ENCODE data around the gene CD3D.
"Not testable (repeated sequence)": the region's sequence is repeated elsewhere in the genome, so short reads cannot be mapped to it uniquely, and the experiment has no call there.

The CD3D gene

GRCh38 chr11:118310781-118311485, 31.6 kb downstream of the CD3D start:
- in situ Hi-C loops (cut with HindIII; ENCODE audit: low pct_ligation_motif_present, low pct_unique_long_range_greater_than_20kb, low sequenced_read_pairs): no loop called here
- DNase-seq: no peak

DNA sequence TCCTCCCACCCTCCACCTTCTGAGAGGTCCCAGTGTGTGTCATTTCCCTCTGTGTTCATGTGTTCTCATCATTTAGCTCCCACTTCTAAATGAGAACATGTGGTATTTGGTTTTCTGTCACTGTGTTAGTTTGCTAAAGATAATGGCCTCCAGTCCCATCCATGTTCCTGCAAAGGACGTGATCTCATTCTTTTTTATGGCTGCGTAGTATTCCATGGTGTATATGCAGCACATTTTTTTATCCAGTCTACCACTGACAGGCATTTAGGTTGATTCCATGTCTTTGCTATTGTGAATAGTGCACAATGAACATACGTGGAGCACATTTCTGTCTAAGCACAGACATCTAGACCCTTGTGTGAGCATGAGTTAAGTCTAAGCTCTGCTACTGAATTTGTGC, 32.2 kb downstream of the CD3D start:
- DNase-seq: no peak
- in situ Hi-C loops (cut with HindIII; ENCODE audit: low pct_ligation_motif_present, low pct_unique_long_range_greater_than_20kb, low sequenced_read_pairs): no loop called here

DNA sequence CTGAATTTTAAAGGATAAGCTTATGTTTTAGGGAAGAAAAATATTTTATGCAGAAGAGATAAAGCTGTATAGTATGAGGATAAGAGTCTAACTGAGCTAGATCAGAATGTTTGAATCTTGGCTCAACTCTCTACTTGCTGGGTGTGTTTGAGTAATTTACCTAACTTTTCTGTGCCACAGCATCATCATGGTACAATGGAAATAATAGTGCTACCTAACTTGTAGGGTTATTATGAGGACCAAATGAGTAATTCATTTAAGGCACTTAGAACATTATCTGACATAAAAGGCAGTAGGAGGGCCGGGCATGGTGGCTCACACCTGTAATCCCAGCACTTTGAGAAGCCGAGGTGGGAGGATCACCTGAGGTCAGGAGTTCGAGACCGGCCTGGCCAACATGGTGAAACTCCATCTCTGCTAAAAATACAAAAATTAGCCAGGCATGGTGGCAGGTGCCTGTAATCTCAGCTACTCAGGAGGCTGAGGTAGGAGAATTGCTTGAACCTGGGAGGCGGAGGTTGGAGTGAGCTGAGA, 33.4 kb downstream of the CD3D start:
- in situ Hi-C loops (cut with HindIII; ENCODE audit: low pct_ligation_motif_present, low pct_unique_long_range_greater_than_20kb, low sequenced_read_pairs); DNase-seq: not testable (repeated sequence)

DNA sequence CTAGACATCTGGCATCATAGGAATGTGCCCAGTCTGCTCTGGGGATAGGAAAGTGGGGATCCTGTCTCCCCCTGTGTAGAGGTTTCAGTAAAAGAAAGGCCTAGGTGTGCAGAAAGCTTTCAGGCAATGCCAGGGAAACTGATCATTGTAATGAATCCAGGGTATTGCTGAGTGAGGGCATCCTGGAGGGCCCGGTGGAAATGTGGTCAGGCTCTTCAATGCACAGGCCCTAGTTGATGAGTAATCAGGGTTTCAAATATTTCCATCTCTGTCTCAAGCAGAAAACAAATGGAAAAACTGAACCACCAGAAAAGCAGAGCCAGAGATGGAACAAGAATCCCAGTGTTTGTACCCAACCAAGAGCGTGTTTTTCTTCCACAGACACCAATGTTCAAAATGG, 35.9 kb downstream of the CD3D start:
- in situ Hi-C loops (cut with HindIII; ENCODE audit: low pct_ligation_motif_present, low pct_unique_long_range_greater_than_20kb, low sequenced_read_pairs): no loop called here
- no peak for DNase-seq

GRCh38 chr11:118305726-118306125, 36.8 kb downstream of the CD3D start:
- in situ Hi-C loops (cut with HindIII; ENCODE audit: low pct_ligation_motif_present, low pct_unique_long_range_greater_than_20kb, low sequenced_read_pairs): no loop called here
- no peak for DNase-seq

GRCh38 chr11:118304568-118305248, 37.8 kb downstream of the CD3D start, which contains the start of gene CD3E:
Gene CD3E (plus strand): TSS chr11:118304730. CDS start chr11:118304953, 223 bp downstream.
- no peak for DNase-seq
- in situ Hi-C loops (cut with HindIII; ENCODE audit: low pct_ligation_motif_present, low pct_unique_long_range_greater_than_20kb, low sequenced_read_pairs): no loop called here

GRCh38 chr11:118304227-118304567, 38.3 kb downstream of the CD3D start:
- no peak for DNase-seq
- in situ Hi-C loops (cut with HindIII; ENCODE audit: low pct_ligation_motif_present, low pct_unique_long_range_greater_than_20kb, low sequenced_read_pairs): no loop called here

GRCh38 chr11:118301600-118302195, 40.8 kb downstream of the CD3D start:
- DNase-seq: no peak
- in situ Hi-C loops (cut with HindIII; ENCODE audit: low pct_ligation_motif_present, low pct_unique_long_range_greater_than_20kb, low sequenced_read_pairs): no loop called here

DNA sequence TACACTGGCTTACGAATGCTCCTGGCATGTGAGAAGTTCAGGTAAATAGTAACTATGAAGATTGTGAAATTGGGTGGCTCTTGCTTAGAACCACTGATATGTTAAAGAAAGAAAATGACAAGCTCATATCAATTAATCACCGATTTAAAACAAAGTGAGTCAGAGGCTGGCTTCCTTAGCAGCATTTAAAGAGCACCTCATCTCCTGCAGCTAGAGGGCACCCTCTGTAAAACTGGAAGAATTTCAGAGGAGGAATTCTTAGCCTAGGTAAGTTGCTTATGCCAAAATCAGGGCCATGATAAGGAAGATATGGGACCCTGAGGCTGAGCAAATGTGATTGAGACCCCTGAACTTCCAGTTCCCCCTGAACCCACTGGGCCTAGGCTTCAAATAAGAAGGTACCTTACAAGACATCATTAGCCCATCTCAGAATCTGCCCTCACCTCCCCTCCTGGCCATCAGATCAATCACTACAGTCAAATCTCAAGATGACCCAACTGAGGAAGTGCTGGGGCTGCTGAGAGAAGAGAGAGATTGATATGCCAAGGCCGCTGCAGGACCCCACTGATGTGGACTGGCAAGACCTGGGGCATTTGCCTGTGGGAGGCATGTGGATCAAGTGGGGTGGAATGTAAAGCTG, 46.6 kb downstream of the CD3D start:
- DNase-seq: peak; percentile 44
- in situ Hi-C loops (cut with HindIII; ENCODE audit: low pct_ligation_motif_present, low pct_unique_long_range_greater_than_20kb, low sequenced_read_pairs): no loop called here

GRCh38 chr11:118295199-118295598, 47.3 kb downstream of the CD3D start:
- in situ Hi-C loops (cut with HindIII; ENCODE audit: low pct_ligation_motif_present, low pct_unique_long_range_greater_than_20kb, low sequenced_read_pairs): no loop called here
- DNase-seq: no peak

DNA sequence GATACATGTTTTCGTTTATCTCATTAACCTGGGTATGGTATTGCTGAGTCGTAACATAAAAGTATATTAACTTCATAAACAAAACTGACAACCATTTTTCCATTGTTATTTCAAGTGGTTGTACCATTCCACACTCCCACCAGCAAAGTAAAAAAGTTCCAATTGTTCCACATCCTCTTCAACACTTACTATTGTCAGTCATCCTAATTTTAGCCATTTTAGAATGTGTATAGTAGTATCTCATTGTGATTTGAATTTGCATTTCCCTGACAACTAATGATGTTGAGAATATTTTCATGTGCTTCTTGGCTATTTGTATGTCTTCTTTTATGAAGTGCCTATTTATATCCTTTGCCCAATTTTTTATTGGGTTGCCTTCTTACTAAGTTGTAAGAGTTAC, 48.5 kb downstream of the CD3D start:
- in situ Hi-C loops (cut with HindIII; ENCODE audit: low pct_ligation_motif_present, low pct_unique_long_range_greater_than_20kb, low sequenced_read_pairs): no loop called here

GRCh38 chr11:118291477-118292135, 50.9 kb downstream of the CD3D start:
- in situ Hi-C loops (cut with HindIII; ENCODE audit: low pct_ligation_motif_present, low pct_unique_long_range_greater_than_20kb, low sequenced_read_pairs): no loop called here
- DNase-seq: no peak

More for the DNA sequence above, 48.5 kb downstream of the CD3D start:
- no peak for DNase-seq

DNA sequence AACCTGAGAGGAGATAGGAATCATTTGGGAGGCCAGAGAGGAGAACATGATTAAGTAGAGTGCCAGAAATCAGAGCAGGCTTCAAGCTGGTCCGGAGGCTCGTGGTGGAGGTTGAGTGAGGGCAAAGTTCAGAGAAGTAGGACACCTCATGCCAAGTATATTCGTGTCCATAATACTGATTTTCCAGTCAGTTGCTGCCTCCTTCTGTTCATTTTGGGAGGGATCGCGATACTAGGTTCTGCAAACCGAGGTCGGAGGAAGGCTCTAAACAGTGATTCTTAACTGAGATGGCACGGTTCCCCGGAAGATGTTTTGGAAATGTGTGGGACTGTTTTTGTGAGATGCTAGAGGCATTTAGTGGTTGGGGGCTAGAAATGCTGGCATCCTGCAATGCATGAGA, 51.6 kb downstream of the CD3D start:
- peak; percentile 57 for DNase-seq

GRCh38 chr11:118289401-118289800, 53.1 kb downstream of the CD3D start:
- DNase-seq: no peak
- in situ Hi-C loops (cut with HindIII; ENCODE audit: low pct_ligation_motif_present, low pct_unique_long_range_greater_than_20kb, low sequenced_read_pairs): no loop called here

More for the DNA sequence above, 51.6 kb downstream of the CD3D start:
- in situ Hi-C loops (cut with HindIII; ENCODE audit: low pct_ligation_motif_present, low pct_unique_long_range_greater_than_20kb, low sequenced_read_pairs): no loop called here

All from ACHN (cell line).